Activated naive CD4-positive, alpha-beta T cell (primary cell): ENCODE measurements around the gene CD69.
"Not testable (repeated sequence)": the region's sequence is repeated elsewhere in the genome, so short reads cannot be mapped to it uniquely, and the experiment has no call there.

Source experiments
- DNase-seq, 4 experiments: peaks; one replicate each; lab custom pipeline; 2025; lab: John Stamatoyannopoulos, UW

Gene CD69

GRCh38 chr12:9750276-9751203 lies 10.2 kb downstream of the CD69 start:
- DNase-seq = peak in 1 of 4 experiments; percentile 36

- DNase-seq = no peak
These were observed 11.1 kb downstream of the CD69 start for GRCh38 chr12:9749640-9750039.

GRCh38 chr12:9745199-9745598 lies 15.5 kb downstream of the CD69 start:
- no peak for DNase-seq

- DNase-seq = peak in 1 of 4 experiments; percentile 16
These were observed 18.0 kb downstream of the CD69 start for GRCh38 chr12:9742661-9743060.

GRCh38 chr12:9741726-9742125 lies 19.0 kb downstream of the CD69 start:
- DNase-seq = peak in 1 of 4 experiments; percentile 40

GRCh38 chr12:9740106-9740750 lies 20.5 kb downstream of the CD69 start:
- DNase-seq = no peak

- not testable (repeated sequence) for DNase-seq
These were observed 21.1 kb downstream of the CD69 start for GRCh38 chr12:9739404-9740105.

GRCh38 chr12:9738905-9739304 lies 21.8 kb downstream of the CD69 start:
- DNase-seq = not testable (repeated sequence)

GRCh38 chr12:9736936-9737705 lies 23.6 kb downstream of the CD69 start:
- DNase-seq = no peak

- DNase-seq = no peak
These were observed 25.1 kb downstream of the CD69 start for GRCh38 chr12:9735601-9736000.

GRCh38 chr12:9732921-9733461 lies 27.7 kb downstream of the CD69 start, which contains the start of gene CLECL1:
CLECL1 (minus strand) TSS chr12:9733097.
- no peak for DNase-seq

GRCh38 chr12:9731797-9732196 lies 28.9 kb downstream of the CD69 start:
- DNase-seq = no peak

GRCh38 chr12:9731393-9731792 lies 29.3 kb downstream of the CD69 start:
- no peak for DNase-seq

GRCh38 chr12:9730591-9730990 lies 30.1 kb downstream of the CD69 start:
- no peak for DNase-seq

- no peak for DNase-seq
These were observed 30.7 kb downstream of the CD69 start for GRCh38 chr12:9730011-9730410.

- no peak for DNase-seq
These were observed 31.6 kb downstream of the CD69 start for GRCh38 chr12:9729082-9729481.

GRCh38 chr12:9727813-9728212 lies 32.9 kb downstream of the CD69 start:
- no peak for DNase-seq

GRCh38 chr12:9725213-9725870 lies 35.4 kb downstream of the CD69 start:
- no peak for DNase-seq

- no peak for DNase-seq
These were observed 36.7 kb downstream of the CD69 start for GRCh38 chr12:9724023-9724422.

GRCh38 chr12:9721394-9722092 lies 39.2 kb downstream of the CD69 start:
- no peak for DNase-seq
